Neural cell (in vitro differentiated cells): ENCODE results near the gene AOAH. TPM values are rescaled to one million over a fixed set of nuclear protein-coding genes. Genes with fewer than 3 reads are reported as not detected.

Experiments
- H2AFZ ChIP-seq: fragments of 200-600, 300-800 bp; sonication (generic), shearing (Covaris generic); 2 replicates; pipeline ENCODE4 v1.6.0; 2014; ENCODE audit warnings: low read depth, mild to moderate bottlenecking, antibody characterized with exemption, low read length, moderate library complexity
- H3F3A ChIP-seq: fragments of 200-600 bp; shearing (Covaris generic); 2 replicates; pipeline ENCODE4 v1.6.1; 2016; ENCODE audit warnings: mild to moderate bottlenecking, moderate library complexity, mixed read lengths, antibody characterized with exemption, low read length; ENCODE audit not compliant: insufficient read depth, poor library complexity, severe bottlenecking
- H3K27ac ChIP-seq: fragments of 200-600, 300-800 bp; sonication (generic), shearing (Covaris generic); 2 replicates; pipeline ENCODE4 v1.5.1; 2014; ENCODE audit warnings: mild to moderate bottlenecking, low read length, moderate library complexity
- H3K27me3 ChIP-seq: fragments of 300-800, 200-600 bp; sonication (generic), shearing (Covaris generic); 2 replicates; pipeline ENCODE4 v1.6.0; 2014; ENCODE audit warnings: mild to moderate bottlenecking, low read depth, low read length, moderate library complexity; ENCODE audit not compliant: insufficient read depth
- H3K36me3 ChIP-seq: fragments of 300-800, 200-600 bp; sonication (generic), shearing (Covaris generic); 2 replicates; pipeline ENCODE4 v1.5.1; 2014; ENCODE audit warnings: mild to moderate bottlenecking, antibody characterized with exemption, low read length, moderate library complexity; ENCODE audit not compliant: insufficient read depth
- H3K4me2 ChIP-seq: fragments of 300-800, 200-600 bp; sonication (generic), shearing (Covaris generic); 2 replicates; pipeline ENCODE4 v1.6.0; 2014; ENCODE audit warnings: mild to moderate bottlenecking, low read length
- H3K4me3 ChIP-seq: fragments of 300-800, 200-600 bp; sonication (generic), shearing (Covaris generic); 2 replicates; pipeline ENCODE4 v1.5.1; 2014; ENCODE audit warnings: mild to moderate bottlenecking, low read length, moderate library complexity
- H3K79me2 ChIP-seq: fragments of 200-600 bp; shearing (Covaris generic); replicated peaks from 2 replicates; pipeline ENCODE4 v1.6.0; 2014; ENCODE audit warnings: mild to moderate bottlenecking, low read length, moderate library complexity; ENCODE audit not compliant: insufficient read depth
- H3K9ac ChIP-seq: fragments of 300-800, 200-600 bp; sonication (generic), shearing (Covaris generic); 2 replicates; pipeline ENCODE4 v1.6.1; 2016; ENCODE audit warnings: mild to moderate bottlenecking, low read length, mixed read lengths
- H3K9me2 ChIP-seq: fragments of 200-600 bp; shearing (Covaris generic); 2 replicates; pipeline ENCODE4 v1.6.1; 2016; ENCODE audit warnings: mild to moderate bottlenecking, low read length, mixed read lengths; ENCODE audit not compliant: insufficient read depth
- H3K9me3 ChIP-seq: fragments of 200-600, 300-800 bp; sonication (generic), shearing (Covaris generic); 2 replicates; pipeline ENCODE4 v1.6.1; 2016; ENCODE audit warnings: mild to moderate bottlenecking, mixed run types, low read length, moderate library complexity, mixed read lengths
- H4K20me1 ChIP-seq: fragments of 200-600 bp; shearing (Covaris generic); 2 replicates; pipeline ENCODE4 v1.6.1; 2016; ENCODE audit warnings: mild to moderate bottlenecking, mixed run types; ENCODE audit not compliant: insufficient read depth
- EP300 ChIP-seq: fragments of 450-650 bp; conservative IDR thresholded peaks from 2 replicates; pipeline ENCODE4 v1.6.1; 2014; ENCODE audit warnings: antibody characterized with exemption, mild to moderate bottlenecking, moderate library complexity; ENCODE audit not compliant: poor library complexity, severe bottlenecking
- EZH2 ChIP-seq: fragments of 200-600, 300-800 bp; shearing (Covaris generic), sonication (generic); IDR thresholded peaks from 2 replicates; pipeline ENCODE4 v1.6.1; 2014; ENCODE audit warnings: antibody characterized with exemption, low read length, borderline replicate concordance, mild to moderate bottlenecking; ENCODE audit not compliant: insufficient read depth, poor library complexity, severe bottlenecking
- MXI1 ChIP-seq: fragments of 450-650 bp; conservative IDR thresholded peaks from 2 replicates; pipeline ENCODE4 v1.6.1; 2014; ENCODE audit warnings: antibody characterized with exemption, mild to moderate bottlenecking; ENCODE audit not compliant: poor library complexity, severe bottlenecking
- POLR2AphosphoS5 ChIP-seq: IDR thresholded peaks from 2 replicates; pipeline ENCODE4 v1.6.1; 2012
- RAD21 ChIP-seq: fragments of 450-650 bp; conservative IDR thresholded peaks from 2 replicates; pipeline ENCODE4 v1.6.1; 2014; ENCODE audit warnings: antibody characterized with exemption, mild to moderate bottlenecking, moderate library complexity
- SMC3 ChIP-seq: fragments of 450-650 bp; conservative IDR thresholded peaks from 2 replicates; pipeline ENCODE4 v1.6.1; 2014; ENCODE audit warnings: antibody characterized with exemption, mild to moderate bottlenecking, moderate library complexity; ENCODE audit not compliant: poor library complexity
- TAF1 ChIP-seq: IDR thresholded peaks from 2 replicates; pipeline ENCODE4 v1.6.1; 2012; ENCODE audit warnings: low read depth
- polyA plus RNA-seq: library from polyadenylated mRNA; depleted of rRNA; stranded (reverse); fragments of >200 nt; gene quantifications from 2 replicates; pipeline ENCODE4 v1.2.3, GENCODE V29; 2014
- TF ChIP-seq, protein P1 (sequence below): fragments of 450-650 bp; IDR thresholded peaks from 2 replicates; pipeline ENCODE4 v1.5.1; 2014; ENCODE audit warnings: antibody characterized with exemption, mild to moderate bottlenecking, moderate library complexity; ENCODE audit not compliant: poor library complexity, severe bottlenecking
- TF ChIP-seq, protein P2 (sequence below): IDR thresholded peaks from 2 replicates; pipeline ENCODE4 v1.6.1; 2012; ENCODE audit warnings: borderline replicate concordance

AOAH gene
- polyA plus RNA-seq, 1 donor from 2014 or later, result 4.3 TPM

DNA sequence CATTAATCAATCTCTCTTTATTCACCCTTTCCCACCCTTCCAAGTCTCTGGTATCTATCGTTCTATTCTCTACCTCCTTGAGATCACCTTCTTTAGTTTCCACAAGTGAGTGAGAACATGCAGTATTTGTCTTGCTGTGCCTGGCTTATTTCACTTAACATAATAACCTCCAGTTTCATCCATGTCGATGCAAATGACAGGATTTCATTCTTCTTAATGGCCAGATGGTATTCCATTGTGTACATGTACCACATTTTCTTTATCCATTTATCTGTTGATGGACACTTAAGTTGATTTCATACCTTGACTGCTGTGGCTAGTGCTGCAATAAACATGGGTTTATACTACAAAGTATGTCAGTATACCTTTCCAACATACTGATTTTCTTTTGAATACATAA is 3.8 kb upstream of the AOAH start:
- no peaks in the 10 kb centered on the region for H3K9me2 ChIP-seq
- H3K27ac ChIP-seq, result no peak overlapping the region
- H3F3A ChIP-seq, result no peaks in the 10 kb centered on the region
- no peaks in the 10 kb centered on the region for H4K20me1 ChIP-seq
- H3K27me3 ChIP-seq, result no peaks in the 10 kb centered on the region
- H3K36me3 ChIP-seq, result no peaks in the 10 kb centered on the region
- H3K79me2 ChIP-seq, result no peaks in the 10 kb centered on the region
- H3K4me2 ChIP-seq, result no peak overlapping the region
- TF ChIP-seq EZH2 (no peak), POLR2AphosphoS5 (no peak), RAD21 (no peak), EP300 (no peak)
- H3K4me3 ChIP-seq, result no peak overlapping the region
- no peak overlapping the region for H3K9ac ChIP-seq
- no peaks in the 10 kb centered on the region for H3K9me3 ChIP-seq
- H2AFZ ChIP-seq, result no peak overlapping the region

- no peaks in the 10 kb centered on the region for H3F3A ChIP-seq
- H3K36me3 ChIP-seq, result no peaks in the 10 kb centered on the region
- no peak overlapping the region for H3K4me2 ChIP-seq
- no peaks in the 10 kb centered on the region for H3K9me3 ChIP-seq
- TF ChIP-seq, protein P1, sequence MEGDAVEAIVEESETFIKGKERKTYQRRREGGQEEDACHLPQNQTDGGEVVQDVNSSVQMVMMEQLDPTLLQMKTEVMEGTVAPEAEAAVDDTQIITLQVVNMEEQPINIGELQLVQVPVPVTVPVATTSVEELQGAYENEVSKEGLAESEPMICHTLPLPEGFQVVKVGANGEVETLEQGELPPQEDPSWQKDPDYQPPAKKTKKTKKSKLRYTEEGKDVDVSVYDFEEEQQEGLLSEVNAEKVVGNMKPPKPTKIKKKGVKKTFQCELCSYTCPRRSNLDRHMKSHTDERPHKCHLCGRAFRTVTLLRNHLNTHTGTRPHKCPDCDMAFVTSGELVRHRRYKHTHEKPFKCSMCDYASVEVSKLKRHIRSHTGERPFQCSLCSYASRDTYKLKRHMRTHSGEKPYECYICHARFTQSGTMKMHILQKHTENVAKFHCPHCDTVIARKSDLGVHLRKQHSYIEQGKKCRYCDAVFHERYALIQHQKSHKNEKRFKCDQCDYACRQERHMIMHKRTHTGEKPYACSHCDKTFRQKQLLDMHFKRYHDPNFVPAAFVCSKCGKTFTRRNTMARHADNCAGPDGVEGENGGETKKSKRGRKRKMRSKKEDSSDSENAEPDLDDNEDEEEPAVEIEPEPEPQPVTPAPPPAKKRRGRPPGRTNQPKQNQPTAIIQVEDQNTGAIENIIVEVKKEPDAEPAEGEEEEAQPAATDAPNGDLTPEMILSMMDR, result no peak
- TF ChIP-seq RAD21 (no peak), EZH2 (no peak), EP300 (no peak), SMC3 (no peak), MXI1 (no peak), TAF1 (no peak), POLR2AphosphoS5 (no peak)
- TF ChIP-seq, protein P2, sequence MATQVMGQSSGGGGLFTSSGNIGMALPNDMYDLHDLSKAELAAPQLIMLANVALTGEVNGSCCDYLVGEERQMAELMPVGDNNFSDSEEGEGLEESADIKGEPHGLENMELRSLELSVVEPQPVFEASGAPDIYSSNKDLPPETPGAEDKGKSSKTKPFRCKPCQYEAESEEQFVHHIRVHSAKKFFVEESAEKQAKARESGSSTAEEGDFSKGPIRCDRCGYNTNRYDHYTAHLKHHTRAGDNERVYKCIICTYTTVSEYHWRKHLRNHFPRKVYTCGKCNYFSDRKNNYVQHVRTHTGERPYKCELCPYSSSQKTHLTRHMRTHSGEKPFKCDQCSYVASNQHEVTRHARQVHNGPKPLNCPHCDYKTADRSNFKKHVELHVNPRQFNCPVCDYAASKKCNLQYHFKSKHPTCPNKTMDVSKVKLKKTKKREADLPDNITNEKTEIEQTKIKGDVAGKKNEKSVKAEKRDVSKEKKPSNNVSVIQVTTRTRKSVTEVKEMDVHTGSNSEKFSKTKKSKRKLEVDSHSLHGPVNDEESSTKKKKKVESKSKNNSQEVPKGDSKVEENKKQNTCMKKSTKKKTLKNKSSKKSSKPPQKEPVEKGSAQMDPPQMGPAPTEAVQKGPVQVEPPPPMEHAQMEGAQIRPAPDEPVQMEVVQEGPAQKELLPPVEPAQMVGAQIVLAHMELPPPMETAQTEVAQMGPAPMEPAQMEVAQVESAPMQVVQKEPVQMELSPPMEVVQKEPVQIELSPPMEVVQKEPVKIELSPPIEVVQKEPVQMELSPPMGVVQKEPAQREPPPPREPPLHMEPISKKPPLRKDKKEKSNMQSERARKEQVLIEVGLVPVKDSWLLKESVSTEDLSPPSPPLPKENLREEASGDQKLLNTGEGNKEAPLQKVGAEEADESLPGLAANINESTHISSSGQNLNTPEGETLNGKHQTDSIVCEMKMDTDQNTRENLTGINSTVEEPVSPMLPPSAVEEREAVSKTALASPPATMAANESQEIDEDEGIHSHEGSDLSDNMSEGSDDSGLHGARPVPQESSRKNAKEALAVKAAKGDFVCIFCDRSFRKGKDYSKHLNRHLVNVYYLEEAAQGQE, result no peak
- H3K27me3 ChIP-seq, result no peaks in the 10 kb centered on the region
- H3K4me3 ChIP-seq, result no peak overlapping the region
- H2AFZ ChIP-seq, result no peak overlapping the region
- no peak overlapping the region for H3K9ac ChIP-seq
- H3K9me2 ChIP-seq, result no peaks in the 10 kb centered on the region
- H3K79me2 ChIP-seq, result no peaks in the 10 kb centered on the region
- no peak overlapping the region for H3K27ac ChIP-seq
- H4K20me1 ChIP-seq, result no peaks in the 10 kb centered on the region
Measured at GRCh38 chr7:36726806-36727503, 2.7 kb upstream of the AOAH start.
